ENCODE data around the gene MBNL1.

DNA sequence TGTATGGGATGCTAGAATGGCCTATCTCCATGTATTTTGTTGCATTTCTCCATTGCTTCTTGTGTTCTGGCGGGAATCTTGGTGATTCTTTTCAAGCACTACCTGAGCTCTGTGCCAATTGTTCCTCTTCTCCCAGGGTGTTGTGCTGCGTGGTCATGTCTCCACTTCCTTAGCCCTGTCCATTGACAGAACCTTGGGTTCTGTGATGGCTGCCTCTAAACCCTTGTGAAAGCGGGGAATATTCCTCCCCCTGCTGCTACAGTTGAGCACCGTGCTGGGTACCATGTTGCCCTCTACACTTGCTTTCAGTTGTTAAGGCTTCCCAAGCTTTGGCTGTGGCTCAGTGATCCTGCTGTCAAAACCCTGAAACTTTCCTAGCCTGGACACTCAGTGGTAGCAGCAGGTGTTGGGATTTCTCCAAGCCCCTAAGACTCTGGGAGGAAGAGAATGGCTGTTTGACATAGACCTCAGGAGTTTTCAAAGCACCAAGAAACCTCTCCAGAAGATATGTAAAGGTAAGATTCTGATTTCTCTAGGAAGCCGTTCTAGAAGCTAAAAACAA, 69.5 kb downstream of the MBNL1 start:
- no peak for TF ChIP-seq SUZ12 (IDR thresholded peaks at IDR 0.05)
- no peak for TF ChIP-seq SP1 (IDR thresholded peaks at IDR 0.05)
- TF ChIP-seq CTBP1 (IDR thresholded peaks at IDR 0.05; ENCODE audit: borderline replicate concordance) = no peak

All from HEK293T (cell line).